GM19023 (cell line): ENCODE results near the gene GPRC6A.
A peak's percentile ranks its signal among the peaks of the same experiment; 100 is the strongest.
"Not testable (repeated sequence)": the region's sequence is repeated elsewhere in the genome, so short reads cannot be mapped to it uniquely, and the experiment has no call there.

Experiments used
- ATAC-seq: cut with Tn5 transposase; IDR thresholded peaks from one replicate; pipeline ENCODE4 v1.9.1; 2021; ENCODE audit warnings: mild to moderate bottlenecking, moderate library complexity; ENCODE audit not compliant: unreplicated experiment

GPRC6A gene, protein sequence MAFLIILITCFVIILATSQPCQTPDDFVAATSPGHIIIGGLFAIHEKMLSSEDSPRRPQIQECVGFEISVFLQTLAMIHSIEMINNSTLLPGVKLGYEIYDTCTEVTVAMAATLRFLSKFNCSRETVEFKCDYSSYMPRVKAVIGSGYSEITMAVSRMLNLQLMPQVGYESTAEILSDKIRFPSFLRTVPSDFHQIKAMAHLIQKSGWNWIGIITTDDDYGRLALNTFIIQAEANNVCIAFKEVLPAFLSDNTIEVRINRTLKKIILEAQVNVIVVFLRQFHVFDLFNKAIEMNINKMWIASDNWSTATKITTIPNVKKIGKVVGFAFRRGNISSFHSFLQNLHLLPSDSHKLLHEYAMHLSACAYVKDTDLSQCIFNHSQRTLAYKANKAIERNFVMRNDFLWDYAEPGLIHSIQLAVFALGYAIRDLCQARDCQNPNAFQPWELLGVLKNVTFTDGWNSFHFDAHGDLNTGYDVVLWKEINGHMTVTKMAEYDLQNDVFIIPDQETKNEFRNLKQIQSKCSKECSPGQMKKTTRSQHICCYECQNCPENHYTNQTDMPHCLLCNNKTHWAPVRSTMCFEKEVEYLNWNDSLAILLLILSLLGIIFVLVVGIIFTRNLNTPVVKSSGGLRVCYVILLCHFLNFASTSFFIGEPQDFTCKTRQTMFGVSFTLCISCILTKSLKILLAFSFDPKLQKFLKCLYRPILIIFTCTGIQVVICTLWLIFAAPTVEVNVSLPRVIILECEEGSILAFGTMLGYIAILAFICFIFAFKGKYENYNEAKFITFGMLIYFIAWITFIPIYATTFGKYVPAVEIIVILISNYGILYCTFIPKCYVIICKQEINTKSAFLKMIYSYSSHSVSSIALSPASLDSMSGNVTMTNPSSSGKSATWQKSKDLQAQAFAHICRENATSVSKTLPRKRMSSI

DNA sequence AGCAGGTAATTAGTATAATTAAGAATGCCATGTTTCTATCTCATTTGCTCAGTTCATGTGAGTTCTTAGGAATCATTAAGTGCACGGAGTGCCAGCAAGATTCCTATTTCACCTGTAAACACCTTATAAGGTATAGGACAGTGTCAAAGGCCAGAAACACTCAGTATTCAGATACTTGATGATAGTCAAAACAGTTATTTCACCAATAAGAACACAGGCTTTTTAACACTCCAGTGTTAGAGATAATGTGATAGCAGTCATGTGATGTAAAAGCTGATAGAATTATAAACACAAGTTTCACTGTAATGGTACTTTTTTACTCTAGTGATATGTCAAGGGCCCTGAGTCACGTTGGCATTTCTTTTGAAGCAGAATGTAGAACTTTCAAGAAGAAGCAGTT is at the start of gene GPRC6A:
GPRC6A (minus strand) TSS at position 101 of the 400 bp plus-strand sequence; CDS start at position 31, 70 bp downstream.
- no peak for ATAC-seq

DNA sequence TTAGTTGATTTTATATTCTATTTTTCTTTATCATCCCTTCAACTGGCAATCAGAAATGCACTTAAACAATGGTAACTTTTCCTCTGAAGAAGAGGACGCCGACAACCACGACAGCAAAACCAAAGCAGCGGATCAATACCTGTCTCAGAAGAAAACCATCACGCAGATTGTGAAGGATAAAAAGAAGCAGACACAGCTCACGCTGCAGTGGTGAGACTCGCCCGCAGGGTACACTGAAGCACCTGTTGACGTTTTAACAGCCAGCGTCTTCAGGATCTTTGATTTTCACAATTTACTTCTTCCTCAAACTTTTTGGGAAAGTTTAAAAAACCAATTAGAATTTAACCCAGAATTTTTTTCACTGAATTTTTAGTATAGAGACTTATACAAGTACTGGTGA is 48.9 kb upstream of the GPRC6A start:
- ATAC-seq: no peak

- ATAC-seq: no peak
Measured at GRCh38 chr6:116876635-116877611, 48.0 kb upstream of the GPRC6A start, which contains the start of gene RFX6. RFX6 (plus strand) TSS chr6:116877242; CDS start chr6:116877276, 34 bp downstream.

DNA sequence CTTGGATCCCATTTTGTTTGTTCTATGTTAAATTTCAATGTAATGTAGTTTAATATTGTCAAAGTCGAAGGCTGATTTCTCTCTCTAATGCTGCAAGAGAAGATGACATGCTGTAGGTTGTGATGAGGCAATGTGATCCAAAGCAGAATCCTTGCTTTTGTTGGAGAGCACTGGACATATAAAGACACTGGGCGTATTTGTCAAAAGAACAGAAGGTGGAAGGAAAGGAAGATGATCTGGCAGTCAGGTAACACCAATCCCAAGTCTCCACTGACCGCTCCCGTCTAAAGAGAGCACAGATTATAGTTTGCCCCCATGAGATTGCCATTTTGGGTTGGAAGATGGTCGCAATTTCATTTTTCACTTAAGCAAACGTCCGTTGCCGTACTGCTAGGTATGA is 47.2 kb upstream of the GPRC6A start:
- no peak for ATAC-seq

DNA sequence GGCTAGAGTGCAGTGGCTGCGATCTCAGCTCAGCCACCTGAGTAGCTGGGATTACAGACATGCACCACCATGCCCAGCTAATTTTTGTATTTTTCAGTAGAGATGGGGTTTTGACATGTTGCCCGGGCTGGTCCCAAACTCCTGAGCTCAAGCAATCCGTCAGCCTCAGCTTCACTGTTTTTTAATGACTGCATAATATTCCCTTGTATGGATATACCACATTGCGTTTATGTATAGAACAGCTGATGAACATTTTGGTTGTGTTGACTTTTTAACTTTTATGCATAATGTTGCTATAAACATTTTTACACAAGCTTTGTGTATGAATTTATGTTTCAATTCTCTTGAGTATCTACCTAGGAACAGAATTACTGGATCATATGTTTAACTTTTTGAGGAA is 43.9 kb upstream of the GPRC6A start:
- ATAC-seq: no peak

- ATAC-seq: peak; percentile 77
Measured at GRCh38 chr6:116866281-116866871, 37.5 kb upstream of the GPRC6A start.

GRCh38 chr6:116859264-116859663 is 30.4 kb upstream of the GPRC6A start:
- no peak for ATAC-seq

GRCh38 chr6:116858060-116858459 is 29.2 kb upstream of the GPRC6A start:
- no peak for ATAC-seq

GRCh38 chr6:116847227-116847626 is 18.3 kb upstream of the GPRC6A start:
- no peak for ATAC-seq

GRCh38 chr6:116842459-116842858 is 13.6 kb upstream of the GPRC6A start:
- no peak for ATAC-seq

GRCh38 chr6:116840091-116840490 is 11.2 kb upstream of the GPRC6A start:
- no peak for ATAC-seq

DNA sequence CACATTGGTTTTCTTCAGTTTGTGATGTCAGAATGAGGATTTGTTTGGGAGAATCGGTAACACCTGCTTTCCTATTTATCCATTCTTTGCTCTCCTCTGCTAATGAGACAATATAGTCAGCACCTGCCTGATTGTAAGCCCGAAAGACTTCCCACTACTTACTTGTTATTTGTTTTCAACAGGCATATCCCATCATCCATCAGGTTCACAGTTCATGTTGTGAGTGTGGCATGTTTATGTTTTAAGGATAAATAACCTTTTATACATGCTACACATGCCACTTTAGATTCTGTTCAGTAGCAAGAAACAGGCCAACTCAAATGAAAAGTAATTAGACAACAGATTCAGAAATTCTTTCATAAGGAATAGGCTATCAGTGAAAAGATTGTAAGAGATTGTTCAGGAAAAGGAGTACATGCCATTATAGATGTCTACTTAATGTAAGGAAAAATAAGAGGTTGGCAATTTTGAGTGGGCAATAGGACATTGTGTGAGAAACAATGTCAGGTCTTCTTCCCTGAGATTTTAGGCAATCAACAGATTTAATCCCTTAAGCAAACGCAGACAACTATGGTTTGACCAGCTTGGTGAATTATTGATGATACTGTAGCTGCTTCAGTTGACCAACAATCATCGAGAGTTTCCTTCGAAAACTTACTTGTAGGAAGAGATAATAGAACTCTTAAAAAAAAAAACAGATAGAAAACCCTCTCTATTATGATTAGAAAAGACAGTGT is 7.9 kb upstream of the GPRC6A start:
- ATAC-seq: no peak

DNA sequence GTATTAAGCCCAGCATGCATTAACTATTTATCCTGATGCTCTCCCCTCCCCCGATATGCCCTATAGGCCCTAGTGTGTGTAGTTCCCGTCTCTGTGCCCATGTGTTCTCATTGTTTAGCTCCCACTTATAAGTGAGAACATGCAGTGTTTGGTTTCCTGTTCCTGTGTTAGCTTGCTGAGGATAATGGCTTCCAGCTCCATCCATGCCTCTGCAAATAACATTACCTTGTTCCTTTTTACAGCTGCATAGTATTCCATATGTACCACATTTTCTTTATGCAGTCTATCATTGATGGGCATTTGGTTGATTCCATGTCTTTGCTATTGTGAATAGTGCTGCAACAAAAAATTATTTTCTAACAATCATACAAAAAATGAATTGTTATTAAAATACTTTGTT is 5.6 kb upstream of the GPRC6A start:
- ATAC-seq: not testable (repeated sequence)

DNA sequence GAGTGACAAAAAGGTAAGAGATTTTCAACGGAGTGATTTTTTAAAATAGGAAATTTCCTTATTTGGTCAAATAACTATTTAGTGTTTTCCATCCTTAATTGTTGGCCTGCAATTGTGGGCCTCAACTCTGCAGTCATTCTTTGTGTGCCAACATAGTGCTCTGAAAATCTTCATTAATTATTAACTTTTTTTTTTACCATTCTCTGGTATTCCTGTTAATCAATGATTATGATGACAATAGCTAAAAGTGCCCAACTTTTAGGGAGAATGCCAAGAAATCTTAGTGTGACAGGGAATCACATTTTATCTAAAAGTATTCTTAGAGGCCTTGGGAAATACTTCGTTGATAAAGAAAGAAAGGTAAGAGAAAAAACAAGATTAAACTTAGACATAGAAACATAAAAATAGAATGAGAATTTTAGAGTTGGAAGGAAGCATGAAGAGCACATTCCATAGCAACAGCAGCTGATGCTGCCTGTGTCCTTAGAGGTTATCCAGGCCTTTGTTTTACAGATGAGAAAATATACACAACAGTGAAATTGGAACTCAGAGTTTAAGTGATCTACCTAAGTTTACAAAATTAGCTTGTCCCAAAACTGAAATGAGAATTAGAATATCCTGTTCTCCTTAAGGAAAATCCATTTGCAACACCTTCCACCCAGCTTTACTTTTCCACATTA is 1.2 kb downstream of the GPRC6A start:
- ATAC-seq: no peak

DNA sequence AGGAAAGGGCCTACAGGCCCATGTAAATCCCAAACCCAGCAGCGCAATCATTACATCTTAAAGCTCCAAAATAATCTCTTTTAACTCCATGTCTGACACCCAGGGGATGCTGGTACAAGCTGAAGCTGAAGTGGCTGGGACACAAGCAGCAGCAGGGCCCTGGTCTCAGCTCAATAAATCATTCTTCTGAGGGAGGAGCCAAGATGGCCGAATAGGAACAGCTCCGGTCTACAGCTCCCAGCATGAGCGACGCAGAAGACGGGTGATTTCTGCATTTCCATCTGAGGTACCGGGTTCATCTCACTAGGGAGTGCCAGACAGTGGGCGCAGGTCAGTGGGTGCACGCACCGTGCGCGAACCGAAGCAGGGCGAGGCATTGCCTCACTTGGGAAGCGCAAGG is 12.5 kb downstream of the GPRC6A start:
- not testable (repeated sequence) for ATAC-seq

- no peak for ATAC-seq
Measured at GRCh38 chr6:116812051-116812650, 16.7 kb downstream of the GPRC6A start.

DNA sequence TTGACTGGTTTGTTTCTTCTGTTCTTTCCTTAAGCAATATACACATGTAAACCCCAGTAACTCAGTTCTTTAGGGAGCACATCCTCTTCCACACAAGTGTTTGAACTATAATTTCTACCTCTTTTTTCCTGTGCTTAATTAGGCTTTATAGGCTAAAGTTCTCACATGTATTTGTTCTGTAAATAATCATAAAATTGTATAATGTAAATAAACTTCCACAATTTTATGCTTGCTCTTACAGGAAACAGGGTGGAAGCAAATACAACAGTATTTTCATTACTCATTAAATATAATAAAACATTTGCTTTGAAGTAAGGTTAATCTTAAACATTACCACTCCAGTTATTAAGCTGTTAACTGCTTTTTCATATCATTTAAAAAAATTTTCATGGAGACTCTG is 26.9 kb downstream of the GPRC6A start:
- ATAC-seq: no peak

DNA sequence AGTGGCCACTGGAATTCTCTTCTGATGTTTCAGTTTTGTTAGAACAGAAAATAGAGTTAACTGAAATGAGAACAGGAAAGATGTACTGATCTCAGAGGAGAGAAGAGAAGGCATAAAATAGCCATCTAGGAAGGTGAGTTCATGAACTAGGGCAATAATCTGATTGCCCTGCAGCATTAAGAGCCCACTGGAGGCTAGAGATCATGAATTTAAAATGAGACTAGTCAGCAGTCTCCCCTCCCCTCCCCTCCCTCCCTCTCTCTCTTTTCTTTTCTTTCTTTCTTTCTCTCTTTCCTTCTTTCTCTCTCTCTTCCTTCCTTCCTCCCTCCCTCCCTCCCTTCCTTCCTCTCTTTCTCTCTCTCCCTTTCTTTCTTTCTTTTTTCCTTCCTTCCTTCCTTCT is 28.9 kb downstream of the GPRC6A start:
- ATAC-seq: no peak
